ENCODE measurements around the gene IPO4.

Gene IPO4

GRCh38 chr14:24235804-24236688 is 47.4 kb upstream of the IPO4 start:
- no peak overlapping the region for H4K12ac ChIP-seq (ENCODE audit: low read depth, low read length)
- H3K79me2 ChIP-seq (ENCODE audit: control insufficient read depth, insufficient read depth, low read length, poor library complexity): peaks cover 13% of the 10 kb centered on the region
- H3K4ac ChIP-seq (ENCODE audit: low read depth, low read length): no peak overlapping the region
- no peak overlapping the region for H3K4me3 ChIP-seq (ENCODE audit: low read depth, low read length)
- no peaks in the 10 kb centered on the region for H3K27me3 ChIP-seq (ENCODE audit: insufficient read depth, low read length)
- no peak overlapping the region for H3K14ac ChIP-seq (ENCODE audit: low read length)
- no peak overlapping the region for H2BK5ac ChIP-seq (ENCODE audit: low read depth, low read length, poor library complexity)
- H2AFZ ChIP-seq (ENCODE audit: insufficient read depth, low read length, poor library complexity): no peak overlapping the region
- no peak overlapping the region for H3K27ac ChIP-seq (ENCODE audit: low read depth, low read length)
- H3K18ac ChIP-seq (ENCODE audit: low read length): no peak overlapping the region
- no peak overlapping the region for H3K4me2 ChIP-seq (ENCODE audit: low read length)
- H3K4me1 ChIP-seq (ENCODE audit: control insufficient read depth in 1 of 2, insufficient read depth in 2 of 2, low read length in 2 of 2): peaks cover 7 to 15% of the 10 kb centered on the region in 2 experiments
- H3K79me1 ChIP-seq (ENCODE audit: low read length): peaks cover 16% of the 10 kb centered on the region
- no peak overlapping the region for H4K91ac ChIP-seq (ENCODE audit: low read depth, low read length)
- no peak overlapping the region for H2BK120ac ChIP-seq (ENCODE audit: insufficient read depth, low read length, poor library complexity)
- peaks cover 4% of the 10 kb centered on the region for H3K9me3 ChIP-seq (ENCODE audit: insufficient read depth, low read depth, low read length)
- no CpG with 5 or more reads among the region's 5 CpGs for WGBS (ENCODE audit: extremely low coverage, insufficient coverage, insufficient read length)
- H3K9ac ChIP-seq (ENCODE audit: low read length): no peak overlapping the region
- no peak for DNase-seq
- H2AK5ac ChIP-seq (ENCODE audit: low read length): no peak overlapping the region
- H3K36me3 ChIP-seq (ENCODE audit: control insufficient read depth in 1 of 2, insufficient read depth in 2 of 2, low read length in 2 of 2): peaks cover 25 to 45% of the 10 kb centered on the region in 2 experiments
- H4K8ac ChIP-seq (ENCODE audit: low read depth, low read length): no peak overlapping the region
- H2BK12ac ChIP-seq (ENCODE audit: low read length): no peak overlapping the region
- H3K23ac ChIP-seq (ENCODE audit: low read length): no peak overlapping the region

- H3K27me3 ChIP-seq (ENCODE audit: insufficient read depth, low read length): no peaks in the 10 kb centered on the region
- no peak overlapping the region for H2AFZ ChIP-seq (ENCODE audit: insufficient read depth, low read length, poor library complexity)
- H3K36me3 ChIP-seq (ENCODE audit: control insufficient read depth in 1 of 2, insufficient read depth in 2 of 2, low read length in 2 of 2): peaks cover 17 to 33% of the 10 kb centered on the region in 2 experiments
- no peak overlapping the region for H3K9ac ChIP-seq (ENCODE audit: low read length)
- H4K12ac ChIP-seq (ENCODE audit: low read depth, low read length): no peak overlapping the region
- H3K9me3 ChIP-seq (ENCODE audit: insufficient read depth, low read depth, low read length): no peaks in the 10 kb centered on the region
- no peak overlapping the region for H2BK5ac ChIP-seq (ENCODE audit: low read depth, low read length, poor library complexity)
- no CpG with 5 or more reads among the region's 3 CpGs for WGBS (ENCODE audit: extremely low coverage, insufficient coverage, insufficient read length)
- H3K79me1 ChIP-seq (ENCODE audit: low read length): peaks cover 16% of the 10 kb centered on the region
- peaks cover 15% of the 10 kb centered on the region for H3K79me2 ChIP-seq (ENCODE audit: control insufficient read depth, insufficient read depth, low read length, poor library complexity)
- no peak overlapping the region for H3K4ac ChIP-seq (ENCODE audit: low read depth, low read length)
- H3K4me1 ChIP-seq (ENCODE audit: control insufficient read depth in 1 of 2, insufficient read depth in 2 of 2, low read length in 2 of 2): peaks cover 8 to 15% of the 10 kb centered on the region in 2 experiments
- no peak overlapping the region for H2BK120ac ChIP-seq (ENCODE audit: insufficient read depth, low read length, poor library complexity)
- H3K27ac ChIP-seq (ENCODE audit: low read depth, low read length): no peak overlapping the region
- H2BK12ac ChIP-seq (ENCODE audit: low read length): no peak overlapping the region
- H4K91ac ChIP-seq (ENCODE audit: low read depth, low read length): no peak overlapping the region
- no peak overlapping the region for H3K23ac ChIP-seq (ENCODE audit: low read length)
- no peak for DNase-seq
- no peak overlapping the region for H3K18ac ChIP-seq (ENCODE audit: low read length)
- no peak overlapping the region for H3K14ac ChIP-seq (ENCODE audit: low read length)
- H3K4me2 ChIP-seq (ENCODE audit: low read length): no peak overlapping the region
- no peak overlapping the region for H2AK5ac ChIP-seq (ENCODE audit: low read length)
- no peak overlapping the region for H4K8ac ChIP-seq (ENCODE audit: low read depth, low read length)
- no peak overlapping the region for H3K4me3 ChIP-seq (ENCODE audit: low read depth, low read length)
Observed at GRCh38 chr14:24234095-24235005, 45.7 kb upstream of the IPO4 start.

GRCh38 chr14:24233538-24233866 is 44.9 kb upstream of the IPO4 start:
- H2BK12ac ChIP-seq (ENCODE audit: low read length): no peak overlapping the region
- peaks cover 8 to 13% of the 10 kb centered on the region in 2 experiments for H3K4me1 ChIP-seq (ENCODE audit: control insufficient read depth in 1 of 2, insufficient read depth in 2 of 2, low read length in 2 of 2)
- no peak overlapping the region for H3K4ac ChIP-seq (ENCODE audit: low read depth, low read length)
- H3K27ac ChIP-seq (ENCODE audit: low read depth, low read length): no peak overlapping the region
- peak in 1 of 2 donors; percentile 12 for DNase-seq
- no peak overlapping the region for H3K18ac ChIP-seq (ENCODE audit: low read length)
- peaks cover 14 to 27% of the 10 kb centered on the region in 2 experiments for H3K36me3 ChIP-seq (ENCODE audit: control insufficient read depth in 1 of 2, insufficient read depth in 2 of 2, low read length in 2 of 2)
- no peak overlapping the region for H4K12ac ChIP-seq (ENCODE audit: low read depth, low read length)
- H2AK5ac ChIP-seq (ENCODE audit: low read length): peak overlapping the region; percentile 49
- H3K9ac ChIP-seq (ENCODE audit: low read length): no peak overlapping the region
- H3K79me1 ChIP-seq (ENCODE audit: low read length): peaks cover 16% of the 10 kb centered on the region
- no peak overlapping the region for H3K4me3 ChIP-seq (ENCODE audit: low read depth, low read length)
- no peak overlapping the region for H3K14ac ChIP-seq (ENCODE audit: low read length)
- no peak overlapping the region for H2BK5ac ChIP-seq (ENCODE audit: low read depth, low read length, poor library complexity)
- H3K23ac ChIP-seq (ENCODE audit: low read length): no peak overlapping the region
- H2AFZ ChIP-seq (ENCODE audit: insufficient read depth, low read length, poor library complexity): no peak overlapping the region
- peak overlapping the region; percentile 16 for H4K91ac ChIP-seq (ENCODE audit: low read depth, low read length)
- peaks cover 15% of the 10 kb centered on the region for H3K79me2 ChIP-seq (ENCODE audit: control insufficient read depth, insufficient read depth, low read length, poor library complexity)
- no peak overlapping the region for H2BK120ac ChIP-seq (ENCODE audit: insufficient read depth, low read length, poor library complexity)
- H3K27me3 ChIP-seq (ENCODE audit: insufficient read depth, low read length): no peaks in the 10 kb centered on the region
- peak overlapping the region; percentile 84 for H3K4me2 ChIP-seq (ENCODE audit: low read length)
- peak overlapping the region; percentile 94 for H4K8ac ChIP-seq (ENCODE audit: low read depth, low read length)
- no CpG with 5 or more reads among the region's 2 CpGs for WGBS (ENCODE audit: extremely low coverage, insufficient coverage, insufficient read length)
- H3K9me3 ChIP-seq (ENCODE audit: insufficient read depth, low read depth, low read length): no peaks in the 10 kb centered on the region

- H3K9ac ChIP-seq (ENCODE audit: low read length): peak within 1 kb of the TSS; percentile 81
- H4K8ac ChIP-seq (ENCODE audit: low read depth, low read length): peak within 1 kb of the TSS; percentile 94
- H2AK5ac ChIP-seq (ENCODE audit: low read length): peak within 1 kb of the TSS; percentile 49
- peak within 1 kb of the TSS; percentile 56 for H2AFZ ChIP-seq (ENCODE audit: insufficient read depth, low read length, poor library complexity)
- H3K79me2 ChIP-seq (ENCODE audit: control insufficient read depth, insufficient read depth, low read length, poor library complexity): peaks cover 15% of the 10 kb centered on the region
- H3K4ac ChIP-seq (ENCODE audit: low read depth, low read length): peak within 1 kb of the TSS; percentile 72
- peak within 1 kb of the TSS; percentile 70 for H2BK5ac ChIP-seq (ENCODE audit: low read depth, low read length, poor library complexity)
- H3K79me1 ChIP-seq (ENCODE audit: low read length): peaks cover 16% of the 10 kb centered on the region
- peak within 1 kb of the TSS; percentile 71 for H3K14ac ChIP-seq (ENCODE audit: low read length)
- H3K4me1 ChIP-seq (ENCODE audit: control insufficient read depth in 1 of 2, insufficient read depth in 2 of 2, low read length in 2 of 2): peaks cover 8 to 10% of the 10 kb centered on the region in 2 experiments
- WGBS (ENCODE audit: extremely low coverage, insufficient coverage, insufficient read length): no CpG with 5 or more reads among the region's 38 CpGs
- no peak within 1 kb of the TSS for H2BK12ac ChIP-seq (ENCODE audit: low read length)
- H3K27ac ChIP-seq (ENCODE audit: low read depth, low read length): peak within 1 kb of the TSS; percentile 94
- no peak within 1 kb of the TSS for H3K23ac ChIP-seq (ENCODE audit: low read length)
- H4K12ac ChIP-seq (ENCODE audit: low read depth, low read length): peak within 1 kb of the TSS; percentile 83
- no peaks in the 10 kb centered on the region for H3K27me3 ChIP-seq (ENCODE audit: insufficient read depth, low read length)
- peak in 1 of 2 donors; percentile 54 for DNase-seq
- H3K4me2 ChIP-seq (ENCODE audit: low read length): peak within 1 kb of the TSS; percentile 84
- peaks cover 16 to 27% of the 10 kb centered on the region in 2 experiments for H3K36me3 ChIP-seq (ENCODE audit: control insufficient read depth in 1 of 2, insufficient read depth in 2 of 2, low read length in 2 of 2)
- peak within 1 kb of the TSS; percentile 96 for H3K4me3 ChIP-seq (ENCODE audit: low read depth, low read length)
- peak within 1 kb of the TSS; percentile 77 for H2BK120ac ChIP-seq (ENCODE audit: insufficient read depth, low read length, poor library complexity)
- peak within 1 kb of the TSS; percentile 81 for H4K91ac ChIP-seq (ENCODE audit: low read depth, low read length)
- no peaks in the 10 kb centered on the region for H3K9me3 ChIP-seq (ENCODE audit: insufficient read depth, low read depth, low read length)
- H3K18ac ChIP-seq (ENCODE audit: low read length): peak within 1 kb of the TSS; percentile 67
Observed at GRCh38 chr14:24232645-24233537, 44.3 kb upstream of the IPO4 start, which contains the start of gene GMPR2. TSS of gene GMPR2 (plus strand) at chr14:24232929. CDS start at chr14:24233254, 325 bp downstream.

Measured in trophoblast cell (in vitro differentiated cells and primary cell).